ENCODE results near the gene EHD1. TPM values are rescaled to one million over a fixed set of nuclear protein-coding genes. Genes with fewer than 3 reads are reported as not detected.

The EHD1 gene
- total and polyA plus RNA-seq, 9 of the 15 experiments (the other 6 are each of a cell fraction or from before 2014, with no cell fraction given) = 0.46 to 65.0 (median 16.4) TPM

DNA sequence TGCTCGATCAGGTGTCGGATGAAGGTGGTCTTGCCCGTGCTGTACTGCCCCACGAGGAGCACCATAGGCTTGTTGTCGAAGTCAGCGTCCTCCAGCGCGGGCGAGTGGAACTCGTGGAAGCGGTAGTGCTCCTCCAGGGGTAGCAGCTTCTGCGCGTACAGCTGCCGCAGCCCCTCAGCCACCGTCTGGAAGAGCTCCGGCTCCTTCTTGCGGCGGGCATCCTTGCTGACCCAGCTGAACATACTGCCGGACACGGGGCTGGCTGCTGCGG lies 263 bp downstream of the EHD1 start (continued):
- TF ChIP-seq ZBTB40 (IDR thresholded peaks at IDR 0.05) (peak; percentile 38; the same call in 1 of the 2 replicates), ZBTB40 (CRISPR knock-in tag; IDR thresholded peaks at IDR 0.05) (no peak), ZNF224 (CRISPR knock-in tag; IDR thresholded peaks at IDR 0.05) (0 out of 2 replicates have a peak, but pooled peaks have one; percentile 65), ZNF133 (CRISPR knock-in tag; IDR thresholded peaks at IDR 0.05) (no peak), LCOR (CRISPR knock-in tag; IDR thresholded peaks at IDR 0.05) (peak; percentile 47; the same call in 1 of the 2 replicates), HNRNPH1 (optimal IDR thresholded peaks at IDR 0.05; ENCODE audit: low read depth, low read length) (no peak), HLTF (IDR thresholded peaks at IDR 0.05) (no peak), PHF8 (IDR thresholded peaks at IDR 0.05; ENCODE audit: borderline replicate concordance, low read length) (peak; percentile 74; the same call in 1 of the 2 replicates), ZNF407 (IDR thresholded peaks at IDR 0.05; ENCODE audit: low read depth) (peak; percentile 75), CHD1 (IDR thresholded peaks at IDR 0.05; ENCODE audit: low read length) (peak; percentile 56)
- TF ChIP-seq, protein P1, sequence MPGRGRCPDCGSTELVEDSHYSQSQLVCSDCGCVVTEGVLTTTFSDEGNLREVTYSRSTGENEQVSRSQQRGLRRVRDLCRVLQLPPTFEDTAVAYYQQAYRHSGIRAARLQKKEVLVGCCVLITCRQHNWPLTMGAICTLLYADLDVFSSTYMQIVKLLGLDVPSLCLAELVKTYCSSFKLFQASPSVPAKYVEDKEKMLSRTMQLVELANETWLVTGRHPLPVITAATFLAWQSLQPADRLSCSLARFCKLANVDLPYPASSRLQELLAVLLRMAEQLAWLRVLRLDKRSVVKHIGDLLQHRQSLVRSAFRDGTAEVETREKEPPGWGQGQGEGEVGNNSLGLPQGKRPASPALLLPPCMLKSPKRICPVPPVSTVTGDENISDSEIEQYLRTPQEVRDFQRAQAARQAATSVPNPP (IDR thresholded peaks at IDR 0.05; ENCODE audit: borderline replicate concordance, insufficient read depth, insufficient read length) = no peak

Data from K562 (cell line).